HEK293 (cell line): Measurements from ENCODE around the gene AIM2.

Experiments used
- CTCF ChIA-PET: fragments of 350-600 bp; formaldehyde crosslinking; extraction: SDS; loops from one replicate; lab custom pipeline; 2021; ENCODE audit warnings: antibody characterized with exemption; lab: Yijun Ruan, JAX
- POLR2A ChIA-PET: fragments of 300-600 bp; formaldehyde crosslinking; extraction: SDS; loops from one replicate; lab custom pipeline; 2020; ENCODE audit warnings: antibody characterized with exemption, inconsistent platforms; lab: Yijun Ruan, JAX
- H3K27ac ChIP-seq: fragments of 200-500 bp; sonication (Bioruptor generic); 2 replicates; pipeline ENCODE4 v1.5.1; 2014; ENCODE audit warnings: low read depth, low read length, control low read depth, inconsistent platforms; ENCODE audit errors: extremely low read depth
- H3K36me3 ChIP-seq, 2 experiments: fragments of 200-500 bp in 1 of 2; sonication (Bioruptor generic) in 1 of 2; 1 replicate in 1 of 2; 2 replicates in 1 of 2; pipeline ENCODE4 v1.5.1; 2014 to 2017; ENCODE audit warnings: inconsistent platforms in 2 of 2, low read length in 2 of 2; ENCODE audit not compliant: control insufficient read depth in 2 of 2, insufficient read depth in 1 of 2
- H3K4me1 ChIP-seq: fragments of 200-500 bp; sonication (Bioruptor generic); 2 replicates; pipeline ENCODE4 v1.5.1; 2014; ENCODE audit warnings: mild to moderate bottlenecking, low read length, inconsistent platforms; ENCODE audit not compliant: control insufficient read depth, insufficient read depth
- H3K4me3 ChIP-seq: 2 replicates; pipeline ENCODE4 v1.5.1; 2011; ENCODE audit warnings: low read depth, mild to moderate bottlenecking, control low read depth, low read length, moderate library complexity
- H3K9me3 ChIP-seq: fragments of 200-500 bp; sonication (Bioruptor generic); 2 replicates; pipeline ENCODE4 v1.5.1; 2014; ENCODE audit warnings: low read depth, low read length, inconsistent platforms; ENCODE audit not compliant: control insufficient read depth, insufficient read depth
- BCL11B ChIP-seq: fragments of 450-650 bp; formaldehyde crosslinking; IDR thresholded peaks from 2 replicates; pipeline ENCODE4 v1.5.1; 2016; ENCODE audit warnings: low read depth, missing biosample characterization, missing genetic modification characterization
- MYNN ChIP-seq: fragments of 450-650 bp; formaldehyde crosslinking; IDR thresholded peaks from 2 replicates; pipeline ENCODE4 v1.5.1; 2016; ENCODE audit warnings: missing biosample characterization, missing genetic modification characterization, borderline replicate concordance
- OVOL3 ChIP-seq: fragments of 450-650 bp; formaldehyde crosslinking; IDR thresholded peaks from 2 replicates; pipeline ENCODE4 v1.5.1; 2016; ENCODE audit warnings: missing biosample characterization, missing genetic modification characterization
- REPIN1 ChIP-seq: fragments of 450-650 bp; formaldehyde crosslinking; IDR thresholded peaks from 2 replicates; pipeline ENCODE4 v1.5.1; 2017; ENCODE audit warnings: missing biosample characterization, missing genetic modification characterization, low read depth
- ZBTB48 ChIP-seq: fragments of 450-650 bp; formaldehyde crosslinking; IDR thresholded peaks from 2 replicates; pipeline ENCODE4 v1.5.1; 2016; ENCODE audit warnings: missing biosample characterization, missing genetic modification characterization
- ZNF19 ChIP-seq: fragments of 450-650 bp; formaldehyde crosslinking; IDR thresholded peaks from 2 replicates; pipeline ENCODE4; 2016; ENCODE audit warnings: missing biosample characterization, missing genetic modification characterization, low read depth
- ZNF335 ChIP-seq: fragments of 450-650 bp; formaldehyde crosslinking; conservative IDR thresholded peaks from 2 replicates; pipeline ENCODE4 v1.5.1; 2016; ENCODE audit warnings: missing biosample characterization, missing genetic modification characterization
- ZNF404 ChIP-seq: fragments of 450-650 bp; formaldehyde crosslinking; IDR thresholded peaks from 2 replicates; pipeline ENCODE4 v1.5.1; 2017; ENCODE audit warnings: missing biosample characterization, missing genetic modification characterization
- ZNF433 ChIP-seq: fragments of 450-650 bp; formaldehyde crosslinking; IDR thresholded peaks from 2 replicates; pipeline ENCODE4 v1.5.1; 2016; ENCODE audit warnings: missing biosample characterization, missing genetic modification characterization, low read depth
- ZNF530 ChIP-seq: fragments of 450-650 bp; formaldehyde crosslinking; IDR thresholded peaks from 2 replicates; pipeline ENCODE4 v1.5.1; 2016; ENCODE audit warnings: low read depth, missing biosample characterization, missing genetic modification characterization
- ZNF558 ChIP-seq: fragments of 450-650 bp; formaldehyde crosslinking; IDR thresholded peaks from 2 replicates; pipeline ENCODE4 v1.5.1; 2016; ENCODE audit warnings: missing biosample characterization, missing genetic modification characterization
- ZNF561 ChIP-seq: fragments of 450-650 bp; IDR thresholded peaks from 2 replicates; pipeline ENCODE4 v1.5.1; 2018; ENCODE audit warnings: missing biosample characterization, missing genetic modification characterization, borderline replicate concordance
- ZNF571 ChIP-seq: fragments of 450-650 bp; formaldehyde crosslinking; IDR thresholded peaks from 2 replicates; pipeline ENCODE4 v1.5.0; 2017; ENCODE audit warnings: missing biosample characterization, missing genetic modification characterization
- ZNF585B ChIP-seq: fragments of 450-650 bp; formaldehyde crosslinking; IDR thresholded peaks from 2 replicates; pipeline ENCODE4 v1.5.1; 2016; ENCODE audit warnings: missing biosample characterization, missing genetic modification characterization
- ZNF596 ChIP-seq: fragments of 450-650 bp; IDR thresholded peaks from 2 replicates; pipeline ENCODE4 v1.5.0; 2018; ENCODE audit warnings: missing biosample characterization, mild to moderate bottlenecking, missing genetic modification characterization, moderate library complexity
- ZNF610 ChIP-seq: fragments of 450-650 bp; formaldehyde crosslinking; IDR thresholded peaks from 2 replicates; pipeline ENCODE4 v1.5.1; 2016; ENCODE audit warnings: missing biosample characterization, missing genetic modification characterization, borderline replicate concordance
- ZNF624 ChIP-seq: fragments of 450-650 bp; formaldehyde crosslinking; IDR thresholded peaks from 2 replicates; pipeline ENCODE4 v1.5.1; 2017; ENCODE audit warnings: missing biosample characterization, missing genetic modification characterization
- ZNF654 ChIP-seq: fragments of 450-650 bp; formaldehyde crosslinking; IDR thresholded peaks from 2 replicates; pipeline ENCODE4 v1.5.1; 2016; ENCODE audit warnings: low read depth, missing biosample characterization, missing genetic modification characterization
- ZNF660 ChIP-seq: fragments of 450-650 bp; IDR thresholded peaks from 2 replicates; pipeline ENCODE4 v1.5.1; 2018; ENCODE audit warnings: missing biosample characterization, mild to moderate bottlenecking, missing genetic modification characterization
- ZNF664 ChIP-seq: fragments of 450-650 bp; formaldehyde crosslinking; IDR thresholded peaks from 2 replicates; pipeline ENCODE4 v1.5.1; 2016; ENCODE audit warnings: missing biosample characterization, missing genetic modification characterization
- ZNF843 ChIP-seq: fragments of 450-650 bp; formaldehyde crosslinking; IDR thresholded peaks from 2 replicates; pipeline ENCODE4 v1.5.1; 2016; ENCODE audit warnings: missing biosample characterization, missing genetic modification characterization
- ZSCAN23 ChIP-seq: fragments of 450-650 bp; formaldehyde crosslinking; IDR thresholded peaks from 2 replicates; pipeline ENCODE4 v1.5.1; 2016; ENCODE audit warnings: missing biosample characterization, missing genetic modification characterization
- TF ChIP-seq, protein P1 (sequence below): fragments of 450-650 bp; formaldehyde crosslinking; IDR thresholded peaks from 2 replicates; pipeline ENCODE4 v1.5.1; 2017; ENCODE audit warnings: missing biosample characterization, missing genetic modification characterization
- TF ChIP-seq, protein P2 (sequence below): fragments of 450-650 bp; formaldehyde crosslinking; IDR thresholded peaks from 2 replicates; pipeline ENCODE4 v1.5.1; 2016; ENCODE audit warnings: missing biosample characterization, missing genetic modification characterization
- TF ChIP-seq, protein P3 (sequence below): fragments of 450-650 bp; formaldehyde crosslinking; IDR thresholded peaks from 2 replicates; pipeline ENCODE4 v1.5.1; 2016; ENCODE audit warnings: missing biosample characterization, missing genetic modification characterization
- TF ChIP-seq, protein P4 (sequence below): fragments of 450-650 bp; formaldehyde crosslinking; IDR thresholded peaks from 2 replicates; pipeline ENCODE4 v1.5.1; 2017; ENCODE audit warnings: missing biosample characterization, missing genetic modification characterization
- TF ChIP-seq, protein P5 (sequence below): fragments of 450-650 bp; formaldehyde crosslinking; IDR thresholded peaks from 2 replicates; pipeline ENCODE4 v1.5.1; 2017; ENCODE audit warnings: missing biosample characterization, missing genetic modification characterization

AIM2 gene

DNA sequence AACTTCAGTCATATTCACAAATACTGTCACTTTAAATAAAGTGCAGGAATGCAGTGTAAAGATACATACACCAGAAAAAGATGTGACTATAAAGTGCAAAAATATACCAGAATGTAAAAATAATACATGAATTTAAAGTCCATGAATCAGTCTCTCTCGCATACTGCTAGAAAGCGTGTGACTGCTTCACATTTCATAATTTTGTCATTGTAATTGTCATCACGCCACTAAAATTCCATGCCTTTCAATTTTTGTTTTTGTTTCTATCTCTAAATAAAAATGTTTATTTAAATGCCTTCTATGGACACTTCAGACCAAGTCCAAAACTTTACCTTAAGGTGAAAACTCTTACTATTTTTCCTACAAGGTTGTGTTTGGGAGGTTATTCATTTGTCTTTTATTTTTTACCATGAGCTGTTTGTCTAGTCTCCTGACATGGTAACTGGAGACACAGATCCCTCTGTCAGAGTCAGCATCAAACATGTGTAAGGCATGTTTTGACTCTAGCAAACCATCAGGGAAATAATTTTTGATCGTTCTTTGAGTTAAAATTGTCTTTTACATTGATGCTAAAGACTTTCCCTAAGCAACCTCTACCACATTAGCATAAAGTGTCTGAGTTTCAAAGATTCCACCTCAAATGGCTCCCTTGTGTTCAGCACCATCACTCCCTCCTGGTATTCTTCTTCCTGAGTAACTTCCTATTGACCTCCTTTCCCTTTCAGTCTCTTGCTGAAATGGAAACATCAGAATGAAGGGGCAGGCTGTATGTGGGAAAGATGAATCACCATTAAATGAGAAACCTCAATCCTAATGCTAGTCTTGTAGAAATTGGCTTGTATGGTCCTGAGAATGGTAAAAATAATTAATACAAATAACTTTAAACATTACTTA, 14.0 kb upstream of the AIM2 start:
- no peak overlapping the region for H3K4me3 ChIP-seq
- CTCF ChIA-PET = interaction anchor here (0.6 to 1.3 kb wide), 5 partner anchors 7 to 124 kb away, joined by 3 to 7 read pairs (median 4); no protein-coding TSS in a partner anchor
- H3K4me1 ChIP-seq = no peaks in the 10 kb centered on the region
- H3K27ac ChIP-seq = no peak overlapping the region
- POLR2A ChIA-PET = no interaction called here
- TF ChIP-seq ZNF530 (tag by site-specific recombination) = no peak
- no peak for TF ChIP-seq ZNF433 (tag by site-specific recombination)
- no peak for TF ChIP-seq REPIN1 (tag by site-specific recombination)
- TF ChIP-seq, protein P1, sequence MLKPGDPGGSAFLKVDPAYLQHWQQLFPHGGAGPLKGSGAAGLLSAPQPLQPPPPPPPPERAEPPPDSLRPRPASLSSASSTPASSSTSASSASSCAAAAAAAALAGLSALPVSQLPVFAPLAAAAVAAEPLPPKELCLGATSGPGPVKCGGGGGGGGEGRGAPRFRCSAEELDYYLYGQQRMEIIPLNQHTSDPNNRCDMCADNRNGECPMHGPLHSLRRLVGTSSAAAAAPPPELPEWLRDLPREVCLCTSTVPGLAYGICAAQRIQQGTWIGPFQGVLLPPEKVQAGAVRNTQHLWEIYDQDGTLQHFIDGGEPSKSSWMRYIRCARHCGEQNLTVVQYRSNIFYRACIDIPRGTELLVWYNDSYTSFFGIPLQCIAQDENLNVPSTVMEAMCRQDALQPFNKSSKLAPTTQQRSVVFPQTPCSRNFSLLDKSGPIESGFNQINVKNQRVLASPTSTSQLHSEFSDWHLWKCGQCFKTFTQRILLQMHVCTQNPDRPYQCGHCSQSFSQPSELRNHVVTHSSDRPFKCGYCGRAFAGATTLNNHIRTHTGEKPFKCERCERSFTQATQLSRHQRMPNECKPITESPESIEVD (tag by site-specific recombination) = no peak
- no peak for TF ChIP-seq ZNF558 (tag by site-specific recombination)
- TF ChIP-seq ZNF19 (tag by site-specific recombination) = no peak
- TF ChIP-seq ZNF596 (tag by site-specific recombination) = no peak
- no peak for TF ChIP-seq ZNF664
- TF ChIP-seq, protein P2, sequence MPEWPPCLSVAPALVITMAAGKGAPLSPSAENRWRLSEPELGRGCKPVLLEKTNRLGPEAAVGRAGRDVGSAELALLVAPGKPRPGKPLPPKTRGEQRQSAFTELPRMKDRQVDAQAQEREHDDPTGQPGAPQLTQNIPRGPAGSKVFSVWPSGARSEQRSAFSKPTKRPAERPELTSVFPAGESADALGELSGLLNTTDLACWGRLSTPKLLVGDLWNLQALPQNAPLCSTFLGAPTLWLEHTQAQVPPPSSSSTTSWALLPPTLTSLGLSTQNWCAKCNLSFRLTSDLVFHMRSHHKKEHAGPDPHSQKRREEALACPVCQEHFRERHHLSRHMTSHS (tag by site-specific recombination) = no peak
- no peak for TF ChIP-seq ZNF843 (tag by site-specific recombination)
- no peak for TF ChIP-seq ZNF624 (tag by site-specific recombination)
- TF ChIP-seq, protein P3, sequence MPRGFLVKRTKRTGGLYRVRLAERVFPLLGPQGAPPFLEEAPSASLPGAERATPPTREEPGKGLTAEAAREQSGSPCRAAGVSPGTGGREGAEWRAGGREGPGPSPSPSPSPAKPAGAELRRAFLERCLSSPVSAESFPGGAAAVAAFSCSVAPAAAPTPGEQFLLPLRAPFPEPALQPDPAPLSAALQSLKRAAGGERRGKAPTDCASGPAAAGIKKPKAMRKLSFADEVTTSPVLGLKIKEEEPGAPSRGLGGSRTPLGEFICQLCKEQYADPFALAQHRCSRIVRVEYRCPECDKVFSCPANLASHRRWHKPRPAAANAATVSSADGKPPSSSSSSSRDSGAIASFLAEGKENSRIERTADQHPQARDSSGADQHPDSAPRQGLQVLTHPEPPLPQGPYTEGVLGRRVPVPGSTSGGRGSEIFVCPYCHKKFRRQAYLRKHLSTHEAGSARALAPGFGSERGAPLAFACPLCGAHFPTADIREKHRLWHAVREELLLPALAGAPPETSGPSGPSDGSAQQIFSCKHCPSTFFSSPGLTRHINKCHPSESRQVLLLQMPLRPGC (tag by site-specific recombination) = no peak
- no peak for TF ChIP-seq ZNF654
- no peak for TF ChIP-seq ZNF561 (tag by site-specific recombination)
- TF ChIP-seq, protein P4, sequence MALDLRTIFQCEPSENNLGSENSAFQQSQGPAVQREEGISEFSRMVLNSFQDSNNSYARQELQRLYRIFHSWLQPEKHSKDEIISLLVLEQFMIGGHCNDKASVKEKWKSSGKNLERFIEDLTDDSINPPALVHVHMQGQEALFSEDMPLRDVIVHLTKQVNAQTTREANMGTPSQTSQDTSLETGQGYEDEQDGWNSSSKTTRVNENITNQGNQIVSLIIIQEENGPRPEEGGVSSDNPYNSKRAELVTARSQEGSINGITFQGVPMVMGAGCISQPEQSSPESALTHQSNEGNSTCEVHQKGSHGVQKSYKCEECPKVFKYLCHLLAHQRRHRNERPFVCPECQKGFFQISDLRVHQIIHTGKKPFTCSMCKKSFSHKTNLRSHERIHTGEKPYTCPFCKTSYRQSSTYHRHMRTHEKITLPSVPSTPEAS (tag by site-specific recombination) = no peak
- TF ChIP-seq ZNF335 (tag by site-specific recombination) = no peak
- TF ChIP-seq, all 188 proteins: peak for 0
- Histone ChIP-seq H3K9me3 (no peaks in the 10 kb centered on the region), H3K36me3 (no peaks in the 10 kb centered on the region)

DNA sequence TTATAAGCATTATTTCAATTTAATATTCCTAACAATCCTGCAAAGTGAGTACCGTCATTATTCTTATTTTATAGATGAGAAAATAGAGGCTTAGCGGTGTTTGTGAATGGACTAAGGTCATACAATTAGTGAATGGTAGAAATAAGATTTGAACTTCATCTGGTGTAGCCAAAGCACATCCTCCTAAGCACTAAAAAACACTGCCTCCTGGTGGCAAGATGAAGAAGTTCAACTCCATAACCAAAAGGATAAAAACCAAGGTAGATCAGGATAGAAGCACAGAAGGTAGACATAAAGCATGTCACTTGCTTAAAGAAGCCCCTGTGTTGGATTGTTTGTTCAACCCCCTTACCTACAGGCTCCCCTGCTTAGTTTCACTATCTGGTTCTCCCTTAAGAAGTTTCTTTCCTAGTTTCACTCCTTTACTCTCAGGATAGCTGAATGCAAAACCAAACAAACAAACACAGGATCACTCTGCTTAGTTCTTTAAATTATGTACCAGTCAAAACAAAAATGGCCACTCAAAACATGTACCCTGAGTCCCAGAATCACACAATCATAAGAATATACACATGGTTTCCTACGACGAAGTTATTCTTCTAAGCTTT, 12.7 kb upstream of the AIM2 start:
- H3K27ac ChIP-seq = no peak overlapping the region
- no peaks in the 10 kb centered on the region for H3K9me3 ChIP-seq
- ChIA-PET POLR2A (no interaction called here), CTCF (interaction anchor here (0.6 to 1.5 kb wide), 19 partner anchors 8 to 1694 kb away, joined by 3 to 4 read pairs (median 3); no protein-coding TSS in a partner anchor)
- H3K4me1 ChIP-seq = no peaks in the 10 kb centered on the region
- no peak overlapping the region for H3K4me3 ChIP-seq
- no peaks in the 10 kb centered on the region for H3K36me3 ChIP-seq
- TF ChIP-seq ZNF561 (tag by site-specific recombination) (no peak), MYNN (no peak), OVOL3 (tag by site-specific recombination) (no peak), ZNF571 (no peak), ZSCAN23 (tag by site-specific recombination) (no peak), ZBTB48 (tag by site-specific recombination) (no peak), ZNF610 (no peak), ZNF660 (tag by site-specific recombination) (no peak), BCL11B (tag by site-specific recombination) (no peak), ZNF404 (tag by site-specific recombination) (no peak), ZNF585B (tag by site-specific recombination) (no peak)
- TF ChIP-seq, protein P5, sequence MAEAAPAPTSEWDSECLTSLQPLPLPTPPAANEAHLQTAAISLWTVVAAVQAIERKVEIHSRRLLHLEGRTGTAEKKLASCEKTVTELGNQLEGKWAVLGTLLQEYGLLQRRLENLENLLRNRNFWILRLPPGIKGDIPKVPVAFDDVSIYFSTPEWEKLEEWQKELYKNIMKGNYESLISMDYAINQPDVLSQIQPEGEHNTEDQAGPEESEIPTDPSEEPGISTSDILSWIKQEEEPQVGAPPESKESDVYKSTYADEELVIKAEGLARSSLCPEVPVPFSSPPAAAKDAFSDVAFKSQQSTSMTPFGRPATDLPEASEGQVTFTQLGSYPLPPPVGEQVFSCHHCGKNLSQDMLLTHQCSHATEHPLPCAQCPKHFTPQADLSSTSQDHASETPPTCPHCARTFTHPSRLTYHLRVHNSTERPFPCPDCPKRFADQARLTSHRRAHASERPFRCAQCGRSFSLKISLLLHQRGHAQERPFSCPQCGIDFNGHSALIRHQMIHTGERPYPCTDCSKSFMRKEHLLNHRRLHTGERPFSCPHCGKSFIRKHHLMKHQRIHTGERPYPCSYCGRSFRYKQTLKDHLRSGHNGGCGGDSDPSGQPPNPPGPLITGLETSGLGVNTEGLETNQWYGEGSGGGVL (tag by site-specific recombination) = no peak
